ENCODE results near the gene TMEM100. TPM values are rescaled to one million over a fixed set of nuclear protein-coding genes. Genes with fewer than 3 reads are reported as not detected.

Gene TMEM100
- total and polyA plus RNA-seq, 10 of the 15 experiments (the other 5 are each of a cell fraction or from before 2014, with no cell fraction given) = not detected

DNA sequence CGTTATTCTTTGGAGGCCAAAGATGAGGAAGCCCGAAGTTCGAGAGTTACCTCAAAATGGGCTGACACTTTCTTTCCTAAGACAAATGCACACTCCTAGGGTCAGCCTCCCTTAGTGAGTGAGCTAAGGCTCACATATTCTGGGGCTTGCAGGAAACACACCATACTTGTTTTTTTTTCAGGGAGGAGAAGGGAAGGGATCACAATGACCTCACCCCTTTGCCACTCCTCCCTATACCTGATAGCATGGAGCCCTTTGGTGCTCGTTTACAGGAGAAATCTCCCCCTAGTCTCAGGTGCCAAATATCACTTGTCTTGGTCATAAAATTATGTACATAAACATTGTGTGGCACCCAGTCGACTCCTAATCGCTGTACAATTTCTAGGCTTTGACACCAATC lies 4.6 kb upstream of the TMEM100 start:
- no peak overlapping the region for H3K4me2 ChIP-seq (ENCODE audit: control insufficient read depth, insufficient read depth)
- H3K27ac ChIP-seq (ENCODE audit: control insufficient read depth, insufficient read depth) = no peak overlapping the region
- H3K27me3 ChIP-seq (replicated peaks in 1 of 2; ENCODE audit: control insufficient read depth in 2 of 2, insufficient read depth in 2 of 2, low read length in 1 of 2) = no peaks in the 10 kb centered on the region; a peak in 3 of 4 replicates
- in situ Hi-C loops (cut with MboI) = no loop called here
- H3K4me3 ChIP-seq = no peak overlapping the region
- ChIA-PET RAD21 (ENCODE audit: unreplicated experiment) (no interaction called here), POLR2A (no interaction called here), CTCF (interaction anchor here (0.9 kb wide), 2 partner anchors 10 to 34 kb away, joined by 3 read pairs; no protein-coding TSS in a partner anchor), SMC1A (ENCODE audit: uncharacterized antibody, unreplicated experiment) (no interaction called here)
- no peak for TF ChIP-seq FOXK2 (IDR thresholded peaks at IDR 0.05)
- TF ChIP-seq SIN3A (IDR thresholded peaks at IDR 0.05; ENCODE audit: low read depth, low read length) = no peak
- no peak overlapping the region for H2AFZ ChIP-seq (ENCODE audit: control insufficient read depth, low read depth, low read length)
- no peaks in the 10 kb centered on the region for H3K4me1 ChIP-seq (ENCODE audit: control insufficient read depth, insufficient read depth, low read length)
- H4K20me1 ChIP-seq (ENCODE audit: control insufficient read depth, insufficient read depth) = no peaks in the 10 kb centered on the region
- no TSS peak for BruUV-seq (replicated peaks)
- H3K9ac ChIP-seq (ENCODE audit: control insufficient read depth, insufficient read depth, low read length) = no peak overlapping the region
- H3K9me3 ChIP-seq (replicated peaks; ENCODE audit: control insufficient read depth, insufficient read depth, low read length) = no peaks in the 10 kb centered on the region
- WGBS (ENCODE audit: insufficient coverage, insufficient replicate concordance, low lambda C conversion rate, missing lambda C conversion rate) = 13% methylated on average over 6 of the region's 6 CpGs
- no peak for DNase-seq (ENCODE audit: low read depth, low spot score)
- ATAC-seq = no peak
- no peaks in the 10 kb centered on the region for H3K79me2 ChIP-seq (ENCODE audit: control insufficient read depth, insufficient read depth, low read length)
- intact Hi-C loops (cut with micrococcal nuclease; ENCODE audit: unreplicated experiment) = no loop called here
- no peak for FAIRE-seq
- no peaks in the 10 kb centered on the region for H3K36me3 ChIP-seq (ENCODE audit: control insufficient read depth in 2 of 2, insufficient read depth in 2 of 2, low read length in 1 of 2)

- no peak overlapping the region for H3K4me3 ChIP-seq
- ChIA-PET CTCF (interaction anchor here (0.9 kb wide), 1 partner anchor 34 kb away, joined by 3 read pairs; no protein-coding TSS in a partner anchor), SMC1A (ENCODE audit: uncharacterized antibody, unreplicated experiment) (no interaction called here), POLR2A (no interaction called here), RAD21 (ENCODE audit: unreplicated experiment) (no interaction called here)
- TF ChIP-seq, protein P1, sequence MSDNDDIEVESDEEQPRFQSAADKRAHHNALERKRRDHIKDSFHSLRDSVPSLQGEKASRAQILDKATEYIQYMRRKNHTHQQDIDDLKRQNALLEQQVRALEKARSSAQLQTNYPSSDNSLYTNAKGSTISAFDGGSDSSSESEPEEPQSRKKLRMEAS (IDR thresholded peaks at IDR 0.05; ENCODE audit: low read depth, low read length) = no peak
- TF ChIP-seq HDAC6 (IDR thresholded peaks at IDR 0.05; ENCODE audit: unreplicated experiment) (no peak), RB1 (IDR thresholded peaks at IDR 0.05; ENCODE audit: borderline replicate concordance) (no peak)
- BruUV-seq (replicated peaks) = no TSS peak
- intact Hi-C loops (cut with micrococcal nuclease; ENCODE audit: unreplicated experiment) = no loop called here
- no peaks in the 10 kb centered on the region; a peak in 2 of 4 replicates for H3K27me3 ChIP-seq (replicated peaks in 1 of 2; ENCODE audit: control insufficient read depth in 2 of 2, insufficient read depth in 2 of 2, low read length in 1 of 2)
- ATAC-seq (no peak), FAIRE-seq (no peak), DNase-seq (ENCODE audit: low read depth, low spot score) (no peak)
- in situ Hi-C loops (cut with MboI) = no loop called here
- no peaks in the 10 kb centered on the region for H3K79me2 ChIP-seq (ENCODE audit: control insufficient read depth, insufficient read depth, low read length)
- no peaks in the 10 kb centered on the region for H3K36me3 ChIP-seq (ENCODE audit: control insufficient read depth in 2 of 2, insufficient read depth in 2 of 2, low read length in 1 of 2)
- H3K9ac ChIP-seq (ENCODE audit: control insufficient read depth, insufficient read depth, low read length) = no peak overlapping the region
- no peak overlapping the region for H2AFZ ChIP-seq (ENCODE audit: control insufficient read depth, low read depth, low read length)
- no peak overlapping the region for H3K4me2 ChIP-seq (ENCODE audit: control insufficient read depth, insufficient read depth)
- H3K9me3 ChIP-seq (replicated peaks; ENCODE audit: control insufficient read depth, insufficient read depth, low read length) = no peaks in the 10 kb centered on the region
- H3K27ac ChIP-seq (ENCODE audit: control insufficient read depth, insufficient read depth) = no peak overlapping the region
- WGBS (ENCODE audit: insufficient coverage, insufficient replicate concordance, low lambda C conversion rate, missing lambda C conversion rate) = 12% methylated on average over 2 of the region's 2 CpGs
- H3K4me1 ChIP-seq (ENCODE audit: control insufficient read depth, insufficient read depth, low read length) = no peaks in the 10 kb centered on the region
- H4K20me1 ChIP-seq (ENCODE audit: control insufficient read depth, insufficient read depth) = no peaks in the 10 kb centered on the region
Observed at GRCh38 chr17:55726440-55726839, 3.8 kb upstream of the TMEM100 start.

Measured in GM12878 (cell line).